GM23338 (cell line): Measurements from ENCODE around the gene NTN1.

Source experiments
- EZH2phosphoT487 ChIP-seq: fragments of 200-600 bp; sonication (generic); IDR thresholded peaks from one replicate; pipeline ENCODE4 v1.8.1; 2018; ENCODE audit warnings: antibody characterized with exemption; ENCODE audit not compliant: unreplicated experiment
- POLR2AphosphoS5 ChIP-seq: IDR thresholded peaks from 2 replicates; pipeline ENCODE4 v1.6.1; 2016; ENCODE audit warnings: antibody characterized with exemption, low read depth
- ZNF114 ChIP-seq: fragments of 250-450 bp; sonication (Bioruptor Pico); IDR thresholded peaks from 2 replicates; pipeline ENCODE4 v1.5.0; 2020; ENCODE audit warnings: mild to moderate bottlenecking, moderate library complexity

DNA sequence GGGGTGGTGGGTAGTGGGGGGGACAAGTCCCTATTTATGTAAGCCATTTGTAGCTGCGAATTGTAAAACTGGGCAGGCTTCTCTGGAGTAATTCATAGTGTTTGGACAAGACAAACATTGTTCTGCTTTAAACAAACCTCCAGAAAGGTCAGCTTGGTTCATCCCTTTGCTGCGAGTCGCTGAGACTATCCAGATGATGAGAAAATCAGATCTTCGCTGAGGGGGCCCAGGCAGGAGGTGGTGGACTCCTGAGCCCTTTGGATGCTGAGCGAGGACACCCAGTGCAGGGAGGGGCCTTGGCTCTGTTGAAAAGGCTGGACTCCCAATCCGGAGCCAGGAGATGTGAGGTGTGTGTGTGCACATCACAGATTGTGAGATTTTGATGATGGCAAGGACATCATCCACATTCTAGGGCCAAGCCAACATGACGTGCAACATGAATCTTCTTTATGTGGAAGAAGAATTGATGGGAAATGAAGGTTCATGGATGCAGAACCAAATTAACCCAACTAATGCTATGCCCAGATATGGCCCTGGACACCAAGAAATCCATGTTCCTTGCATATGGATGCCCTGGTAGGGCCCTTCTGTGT is 15.0 kb upstream of the NTN1 start:
- TF ChIP-seq EZH2phosphoT487 (no peak), ZNF114 (CRISPR knock-in tag) (no peak), POLR2AphosphoS5 (no peak)
